ENCODE measurements around the gene MLLT1. TPM values are rescaled to one million over a fixed set of nuclear protein-coding genes. Genes with fewer than 3 reads are reported as not detected.

Gene MLLT1
- total RNA-seq, 2 experiments from 2014 or later = 17.5 to 56.0 TPM

DNA sequence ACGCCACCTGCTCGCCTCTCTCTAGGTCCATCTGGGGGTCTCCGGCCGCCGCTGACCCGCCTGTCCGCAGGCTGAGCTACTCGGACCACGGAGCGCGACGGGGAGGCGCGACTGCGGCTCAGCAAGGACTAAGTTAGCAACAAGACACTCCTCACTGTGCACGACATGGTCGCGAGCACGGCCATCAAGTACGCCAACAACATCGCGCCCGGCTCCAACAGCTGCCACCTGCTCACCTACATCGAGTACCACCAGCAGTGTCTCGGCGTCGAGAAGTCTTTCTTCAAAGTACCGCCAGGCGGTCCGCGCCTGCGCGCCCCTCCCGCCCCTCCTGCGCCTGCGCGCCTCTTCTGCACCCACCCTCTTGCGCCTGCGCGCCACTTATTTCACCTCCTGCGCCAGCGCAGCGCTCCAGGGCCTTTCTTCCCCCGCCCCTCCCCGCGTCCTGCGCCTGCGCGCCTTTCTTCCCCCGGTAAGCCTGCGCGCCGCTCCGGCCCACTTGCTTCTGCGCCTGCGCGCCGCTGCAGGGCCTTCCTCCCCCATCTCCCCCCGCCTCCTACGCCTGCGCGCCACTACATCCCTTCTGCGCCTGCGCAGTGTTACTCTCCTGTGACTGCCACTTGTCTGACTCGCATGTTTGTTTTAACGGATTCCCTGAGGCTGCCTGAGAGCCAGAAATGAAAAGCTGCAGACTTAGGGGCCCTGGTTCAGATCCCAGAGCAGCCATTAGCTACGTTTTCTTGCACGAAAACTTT lies 80.4 kb downstream of the MLLT1 start:
- Histone ChIP-seq H3K9me3 (ENCODE audit: low read length) (no peaks in the 10 kb centered on the region; the same call in 1 of the 2 replicates), H4K20me1 (ENCODE audit: insufficient read depth, low read length) (no peaks in the 10 kb centered on the region), H2AFZ (ENCODE audit: low read length) (peak overlapping the region; percentile 81), H3K79me2 (ENCODE audit: insufficient read depth, low read depth, low read length) (peaks cover 12% of the 10 kb centered on the region), H3K4me1 (ENCODE audit: insufficient read depth, low read length, poor library complexity, severe bottlenecking) (peaks cover 44% of the 10 kb centered on the region), H3K36me3 (ENCODE audit: insufficient read depth, low read length) (peaks cover 17% of the 10 kb centered on the region), H3K4me3 (ENCODE audit: low read depth, low read length, poor library complexity, severe bottlenecking) (peak overlapping the region; percentile 87), H3K27ac (ENCODE audit: low read depth, low read length, poor library complexity, severe bottlenecking) (peak overlapping the region; percentile 79), H3K9me2 (ENCODE audit: insufficient read depth, low read length) (no peaks in the 10 kb centered on the region), H3K4me2 (ENCODE audit: low read length) (peak overlapping the region; percentile 94)
- ChIA-PET POLR2A (interaction anchor here (0.6 to 0.8 kb wide), 5 partner anchors 86 to 669 kb away, joined by 3 to 6 read pairs (median 4); no protein-coding TSS in a partner anchor), CTCF (ENCODE audit: unreplicated experiment) (interaction anchor here (0.6 kb wide), 1 partner anchor 23 kb away, joined by 3 read pairs; no protein-coding TSS in a partner anchor)
- intact Hi-C loops (cut with micrococcal nuclease; ENCODE audit: unreplicated experiment) = no loop called here
- TF ChIP-seq, protein P1, sequence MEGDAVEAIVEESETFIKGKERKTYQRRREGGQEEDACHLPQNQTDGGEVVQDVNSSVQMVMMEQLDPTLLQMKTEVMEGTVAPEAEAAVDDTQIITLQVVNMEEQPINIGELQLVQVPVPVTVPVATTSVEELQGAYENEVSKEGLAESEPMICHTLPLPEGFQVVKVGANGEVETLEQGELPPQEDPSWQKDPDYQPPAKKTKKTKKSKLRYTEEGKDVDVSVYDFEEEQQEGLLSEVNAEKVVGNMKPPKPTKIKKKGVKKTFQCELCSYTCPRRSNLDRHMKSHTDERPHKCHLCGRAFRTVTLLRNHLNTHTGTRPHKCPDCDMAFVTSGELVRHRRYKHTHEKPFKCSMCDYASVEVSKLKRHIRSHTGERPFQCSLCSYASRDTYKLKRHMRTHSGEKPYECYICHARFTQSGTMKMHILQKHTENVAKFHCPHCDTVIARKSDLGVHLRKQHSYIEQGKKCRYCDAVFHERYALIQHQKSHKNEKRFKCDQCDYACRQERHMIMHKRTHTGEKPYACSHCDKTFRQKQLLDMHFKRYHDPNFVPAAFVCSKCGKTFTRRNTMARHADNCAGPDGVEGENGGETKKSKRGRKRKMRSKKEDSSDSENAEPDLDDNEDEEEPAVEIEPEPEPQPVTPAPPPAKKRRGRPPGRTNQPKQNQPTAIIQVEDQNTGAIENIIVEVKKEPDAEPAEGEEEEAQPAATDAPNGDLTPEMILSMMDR (conservative IDR thresholded peaks at IDR 0.05; ENCODE audit: low read length) = no peak
- no peak for TF ChIP-seq EZH2phosphoT487 (IDR thresholded peaks at IDR 0.05; ENCODE audit: borderline replicate concordance, low read depth, low read length)
- DNase-seq (ENCODE audit: low spot score) = peak; percentile 99
- no TSS peak for BruUV-seq (replicated peaks)

DNA sequence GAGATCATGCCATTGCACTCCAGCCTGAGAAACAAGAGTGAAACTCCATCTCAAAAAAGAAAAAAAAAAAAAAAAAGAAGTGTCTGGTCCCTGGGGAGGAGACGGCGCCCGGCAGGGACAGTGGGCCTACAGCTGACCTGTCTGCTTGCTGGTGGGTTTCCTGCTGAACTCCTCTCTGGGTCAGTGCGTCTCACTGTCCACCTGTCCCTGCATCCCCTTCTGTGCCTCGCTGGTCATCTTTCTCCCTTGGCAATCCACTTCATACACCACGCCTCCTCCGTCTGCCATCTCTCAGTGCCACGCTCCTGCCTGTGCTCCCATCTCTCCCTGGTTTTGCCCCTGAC lies 80.9 kb downstream of the MLLT1 start:
- peak overlapping the region; percentile 87 for H3K4me3 ChIP-seq (ENCODE audit: low read depth, low read length, poor library complexity, severe bottlenecking)
- H3K36me3 ChIP-seq (ENCODE audit: insufficient read depth, low read length) = peaks cover 21% of the 10 kb centered on the region
- H3K27ac ChIP-seq (ENCODE audit: low read depth, low read length, poor library complexity, severe bottlenecking) = peak overlapping the region; percentile 65
- TF ChIP-seq, protein P1 (conservative IDR thresholded peaks at IDR 0.05; ENCODE audit: low read length) = no peak
- no peak for TF ChIP-seq EZH2phosphoT487 (IDR thresholded peaks at IDR 0.05; ENCODE audit: borderline replicate concordance, low read depth, low read length)
- H3K4me1 ChIP-seq (ENCODE audit: insufficient read depth, low read length, poor library complexity, severe bottlenecking) = peaks cover 38% of the 10 kb centered on the region
- no peaks in the 10 kb centered on the region; the same call in 1 of the 2 replicates for H3K9me3 ChIP-seq (ENCODE audit: low read length)
- TSS peak; percentile 66 for BruUV-seq (replicated peaks)
- intact Hi-C loops (cut with micrococcal nuclease; ENCODE audit: unreplicated experiment) = no loop called here
- peak overlapping the region; percentile 81 for H2AFZ ChIP-seq (ENCODE audit: low read length)
- H3K79me2 ChIP-seq (ENCODE audit: insufficient read depth, low read depth, low read length) = peaks cover 12% of the 10 kb centered on the region
- H4K20me1 ChIP-seq (ENCODE audit: insufficient read depth, low read length) = no peaks in the 10 kb centered on the region
- no peaks in the 10 kb centered on the region for H3K9me2 ChIP-seq (ENCODE audit: insufficient read depth, low read length)
- peak; percentile 29 for DNase-seq (ENCODE audit: low spot score)
- CTCF ChIA-PET (ENCODE audit: unreplicated experiment) = interaction anchor here (0.6 kb wide), 1 partner anchor 22 kb away, joined by 3 read pairs; no protein-coding TSS in a partner anchor
- POLR2A ChIA-PET = interaction anchor here (0.6 kb wide), 1 partner anchor 340 kb away, joined by 5 read pairs; no protein-coding TSS in a partner anchor
- peak overlapping the region; percentile 94 for H3K4me2 ChIP-seq (ENCODE audit: low read length)

DNA sequence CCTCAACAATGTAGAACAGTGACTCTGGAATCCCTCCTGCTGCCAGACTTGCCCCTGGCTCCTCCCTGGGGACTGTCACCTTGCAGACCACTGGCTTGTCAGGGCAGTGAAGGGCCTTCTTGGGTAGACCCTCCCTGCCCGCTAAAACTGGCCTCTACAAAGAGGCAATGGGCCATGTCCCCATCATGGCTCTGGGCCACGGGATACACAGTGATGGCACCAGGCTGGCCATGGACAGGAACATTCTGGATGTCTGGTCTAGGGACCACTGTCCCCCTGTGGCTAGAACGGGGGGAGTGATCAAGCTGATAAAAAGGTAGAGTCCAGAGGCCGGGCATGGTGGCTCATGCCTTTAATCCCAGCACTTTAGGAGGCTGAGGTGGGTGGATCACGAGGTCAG lies 83.4 kb downstream of the MLLT1 start:
- DNase-seq (ENCODE audit: low spot score) = no peak
- Histone ChIP-seq H3K4me2 (ENCODE audit: low read length) (no peak overlapping the region), H3K27ac (ENCODE audit: low read depth, low read length, poor library complexity, severe bottlenecking) (no peak overlapping the region), H3K79me2 (ENCODE audit: insufficient read depth, low read depth, low read length) (peaks cover 12% of the 10 kb centered on the region), H3K4me1 (ENCODE audit: insufficient read depth, low read length, poor library complexity, severe bottlenecking) (peaks cover 16% of the 10 kb centered on the region), H4K20me1 (ENCODE audit: insufficient read depth, low read length) (no peaks in the 10 kb centered on the region; the same call in 1 of the 2 replicates), H3K9me3 (ENCODE audit: low read length) (no peaks in the 10 kb centered on the region; the same call in 1 of the 2 replicates), H2AFZ (ENCODE audit: low read length) (no peak overlapping the region), H3K4me3 (ENCODE audit: low read depth, low read length, poor library complexity, severe bottlenecking) (no peak overlapping the region), H3K9me2 (ENCODE audit: insufficient read depth, low read length) (no peaks in the 10 kb centered on the region), H3K36me3 (ENCODE audit: insufficient read depth, low read length) (peaks cover 31% of the 10 kb centered on the region)
- ChIA-PET CTCF (ENCODE audit: unreplicated experiment) (no interaction called here), POLR2A (interaction anchor here (0.6 kb wide), 1 partner anchor 9 kb away, joined by 3 read pairs; no protein-coding TSS in a partner anchor)
- intact Hi-C loops (cut with micrococcal nuclease; ENCODE audit: unreplicated experiment) = no loop called here
- TF ChIP-seq EZH2phosphoT487 (IDR thresholded peaks at IDR 0.05; ENCODE audit: borderline replicate concordance, low read depth, low read length) = no peak
- TF ChIP-seq, protein P1 (conservative IDR thresholded peaks at IDR 0.05; ENCODE audit: low read length) = no peak
- no TSS peak for BruUV-seq (replicated peaks)

Measured in OCI-LY7 (cell line).